Measurements from ENCODE around the gene PISD.

The PISD gene

GRCh38 chr22:31637891-31638618, 24.0 kb downstream of the PISD start:
- peaks cover 64% of the 10 kb centered on the region for H3K4me1 Mint-ChIP-seq
- H3K27me3 Mint-ChIP-seq: no peaks in the 10 kb centered on the region
- peak overlapping the region; percentile 55 to 69 for H3K4me3 Mint-ChIP-seq
- no peak for DNase-seq
- peak overlapping the region; percentile 34 to 61 for H3K27ac Mint-ChIP-seq
- peak; percentile 46 for ATAC-seq
- H3K9me3 Mint-ChIP-seq: no peaks in the 10 kb centered on the region

- H3K9me3 Mint-ChIP-seq: no peaks in the 10 kb centered on the region
- H3K4me3 Mint-ChIP-seq: no peak overlapping the region
- DNase-seq: no peak
- no peak overlapping the region for H3K27ac Mint-ChIP-seq
- no peak for ATAC-seq
- no peaks in the 10 kb centered on the region for H3K27me3 Mint-ChIP-seq
- peaks cover 64% of the 10 kb centered on the region for H3K4me1 Mint-ChIP-seq
Observed at GRCh38 chr22:31637447-31637890, 24.5 kb downstream of the PISD start.

GRCh38 chr22:31635638-31636306, 26.2 kb downstream of the PISD start:
- Mint-ChIP-seq H3K4me1 (peaks cover 68% of the 10 kb centered on the region), H3K4me3 (no peak overlapping the region), H3K27ac (peak overlapping the region in 1 of 2 donors; percentile 72), H3K9me3 (no peaks in the 10 kb centered on the region), H3K27me3 (no peaks in the 10 kb centered on the region)
- DNase-seq (no peak), ATAC-seq (no peak)

- DNase-seq: no peak
- no peak for ATAC-seq
- Mint-ChIP-seq H3K27me3 (no peaks in the 10 kb centered on the region), H3K4me1 (peaks cover 66% of the 10 kb centered on the region), H3K9me3 (no peaks in the 10 kb centered on the region), H3K4me3 (peak overlapping the region; percentile 71 to 96), H3K27ac (peak overlapping the region; percentile 82 to 95)
Observed at GRCh38 chr22:31631436-31631835, 30.6 kb downstream of the PISD start.

- Mint-ChIP-seq H3K27ac (peak overlapping the region; percentile 93 to 95), H3K9me3 (no peaks in the 10 kb centered on the region), H3K4me3 (peak overlapping the region; percentile 82 to 96), H3K4me1 (peaks cover 74% of the 10 kb centered on the region), H3K27me3 (no peaks in the 10 kb centered on the region)
- DNase-seq (peak; percentile 84 to 89), ATAC-seq (peak; percentile 87)
Observed at GRCh38 chr22:31630331-31631329, 31.4 kb downstream of the PISD start.

GRCh38 chr22:31629741-31630184, 32.3 kb downstream of the PISD start:
- ATAC-seq: no peak
- no peak for DNase-seq
- Mint-ChIP-seq H3K27me3 (no peaks in the 10 kb centered on the region), H3K4me3 (peak overlapping the region; percentile 82 to 96), H3K4me1 (peaks cover 82% of the 10 kb centered on the region), H3K27ac (peak overlapping the region; percentile 61 to 95), H3K9me3 (no peaks in the 10 kb centered on the region)

GRCh38 chr22:31628969-31629708, 32.9 kb downstream of the PISD start:
- Mint-ChIP-seq H3K27ac (peak overlapping the region; percentile 85 to 95), H3K4me1 (peaks cover 84% of the 10 kb centered on the region), H3K4me3 (peak overlapping the region; percentile 82 to 96), H3K27me3 (no peaks in the 10 kb centered on the region), H3K9me3 (no peaks in the 10 kb centered on the region)
- DNase-seq (no peak), ATAC-seq (peak; percentile 6)

GRCh38 chr22:31628362-31628761, 33.7 kb downstream of the PISD start:
- no peak for DNase-seq
- Mint-ChIP-seq H3K27me3 (no peaks in the 10 kb centered on the region), H3K27ac (peak overlapping the region in 1 of 2 donors; percentile 85), H3K9me3 (no peaks in the 10 kb centered on the region), H3K4me1 (peaks cover 78% of the 10 kb centered on the region), H3K4me3 (peak overlapping the region in 1 of 2 donors; percentile 96)
- ATAC-seq: no peak

GRCh38 chr22:31627223-31627731, 34.7 kb downstream of the PISD start:
- no peaks in the 10 kb centered on the region for H3K9me3 Mint-ChIP-seq
- no peaks in the 10 kb centered on the region for H3K27me3 Mint-ChIP-seq
- H3K4me3 Mint-ChIP-seq: no peak overlapping the region
- no peak for DNase-seq
- H3K27ac Mint-ChIP-seq: peak overlapping the region; percentile 85 to 88
- H3K4me1 Mint-ChIP-seq: peaks cover 81% of the 10 kb centered on the region
- ATAC-seq: no peak

- Mint-ChIP-seq H3K9me3 (no peaks in the 10 kb centered on the region), H3K4me3 (no peak overlapping the region), H3K27ac (peak overlapping the region; percentile 85 to 95), H3K27me3 (no peaks in the 10 kb centered on the region), H3K4me1 (peaks cover 81% of the 10 kb centered on the region)
- DNase-seq: no peak
- ATAC-seq: no peak
Observed at GRCh38 chr22:31626427-31627150, 35.4 kb downstream of the PISD start.

GRCh38 chr22:31625661-31626426, 36.2 kb downstream of the PISD start:
- Mint-ChIP-seq H3K27me3 (no peaks in the 10 kb centered on the region), H3K4me3 (no peak overlapping the region), H3K27ac (peak overlapping the region in 1 of 2 donors; percentile 95), H3K4me1 (peaks cover 81% of the 10 kb centered on the region), H3K9me3 (no peaks in the 10 kb centered on the region)
- DNase-seq: no peak
- ATAC-seq: no peak

GRCh38 chr22:31625257-31625640, 36.8 kb downstream of the PISD start:
- no peaks in the 10 kb centered on the region for H3K27me3 Mint-ChIP-seq
- no peaks in the 10 kb centered on the region for H3K9me3 Mint-ChIP-seq
- DNase-seq (no peak), ATAC-seq (no peak)
- peak overlapping the region in 1 of 2 donors; percentile 44 for H3K4me3 Mint-ChIP-seq
- H3K27ac Mint-ChIP-seq: peak overlapping the region in 1 of 2 donors; percentile 95
- peaks cover 80% of the 10 kb centered on the region for H3K4me1 Mint-ChIP-seq

GRCh38 chr22:31623592-31624304, 38.3 kb downstream of the PISD start:
- Mint-ChIP-seq H3K9me3 (no peaks in the 10 kb centered on the region), H3K27ac (peak overlapping the region in 1 of 2 donors; percentile 94), H3K27me3 (no peaks in the 10 kb centered on the region), H3K4me1 (peaks cover 80% of the 10 kb centered on the region), H3K4me3 (no peak overlapping the region)
- ATAC-seq (no peak), DNase-seq (no peak)
